Measurements from ENCODE around the gene LPP. TPM values are rescaled to one million over a fixed set of nuclear protein-coding genes. Genes with fewer than 3 reads are reported as not detected.

Gene LPP
- total and polyA plus RNA-seq, 2 of the 4 experiments (the other 2 are of a cell fraction), result 16.0 to 130 TPM

GRCh38 chr3:188589771-188590170, 435.8 kb downstream of the LPP start:
- TF ChIP-seq MAFK (IDR thresholded peaks at IDR 0.05; ENCODE audit: low read depth, low read length) (no peak), RFX5 (IDR thresholded peaks at IDR 0.05; ENCODE audit: low read depth, low read length) (no peak), CHD1 (IDR thresholded peaks at IDR 0.05; ENCODE audit: low read depth, low read length) (no peak), USF2 (IDR thresholded peaks at IDR 0.05; ENCODE audit: low read depth, low read length) (no peak), BHLHE40 (IDR thresholded peaks at IDR 0.05; ENCODE audit: low read depth, low read length) (no peak), ELK1 (IDR thresholded peaks at IDR 0.05; ENCODE audit: borderline replicate concordance, low read depth, low read length) (no peak), NFE2L2 (IDR thresholded peaks at IDR 0.05; ENCODE audit: low read depth, low read length) (no peak), SMC3 (IDR thresholded peaks at IDR 0.05; ENCODE audit: low read depth, low read length) (no peak), MXI1 (IDR thresholded peaks at IDR 0.05; ENCODE audit: borderline replicate concordance, low read depth, low read length) (no peak), RCOR1 (IDR thresholded peaks at IDR 0.05; ENCODE audit: insufficient replicate concordance, low read length) (no peak), FOS (IDR thresholded peaks at IDR 0.05; ENCODE audit: low read depth, low read length) (no peak), POLR2A (IDR thresholded peaks at IDR 0.05; ENCODE audit: low read depth, low read length) (no peak)
- ChIA-PET CTCF (no interaction called here), POLR2A (ENCODE audit: unreplicated experiment) (no interaction called here)
- no peak overlapping the region for H3K18ac ChIP-seq (ENCODE audit: low read depth, low read length)
- H4K20me1 ChIP-seq (ENCODE audit: insufficient read depth, low read length), result peaks cover 3% of the 10 kb centered on the region; the same call in 1 of the 2 replicates
- DNase-seq (no peak), ATAC-seq (ENCODE audit: low read depth) (no peak)
- no peaks in the 10 kb centered on the region; the same call in 1 of the 2 replicates for H3K36me3 ChIP-seq (ENCODE audit: control insufficient read depth, insufficient read depth, low read length)
- H2AFZ ChIP-seq (replicated peaks; ENCODE audit: low read length, poor library complexity), result no peak overlapping the region
- H3K79me1 ChIP-seq (ENCODE audit: low read depth in 1 of 2, low read length in 2 of 2), result peaks cover 18 to 36% of the 10 kb centered on the region in 2 experiments
- no peak overlapping the region for H2BK120ac ChIP-seq (ENCODE audit: low read depth, low read length)
- intact Hi-C loops (cut with micrococcal nuclease), result loop anchor here (5.0 kb wide), 3 partner anchors 363 to 847 kb away; partner anchors contain the start of gene LPP
- no peak overlapping the region for H4K5ac ChIP-seq (ENCODE audit: low read depth, low read length)
- no peak overlapping the region for H3K4ac ChIP-seq (ENCODE audit: low read depth, low read length)
- no peak overlapping the region for H2BK15ac ChIP-seq (ENCODE audit: low read depth, low read length)
- no peaks in the 10 kb centered on the region for H3K27me3 ChIP-seq (ENCODE audit: control insufficient read depth, insufficient read depth, low read length)
- no peak overlapping the region for H2AK9ac ChIP-seq (replicated peaks; ENCODE audit: low read depth, low read length, poor library complexity)
- H2BK20ac ChIP-seq (ENCODE audit: low read depth, low read length), result no peak overlapping the region
- no peak overlapping the region for H3K4me2 ChIP-seq (ENCODE audit: low read depth, low read length)
- peaks cover 5% of the 10 kb centered on the region; the same call in 1 of the 2 replicates for H3K9me1 ChIP-seq (ENCODE audit: insufficient read depth, low read length)
- no peak overlapping the region for H3K23ac ChIP-seq (ENCODE audit: low read depth, low read length)
- H3K4me3 ChIP-seq (ENCODE audit: insufficient read depth, low read depth, low read length), result no peak overlapping the region
- no peak overlapping the region for H3K56ac ChIP-seq (ENCODE audit: extremely low read depth, insufficient read depth, low read length)
- no peak overlapping the region for H3K27ac ChIP-seq (ENCODE audit: insufficient read depth, low read length)
- no peak overlapping the region for H3K14ac ChIP-seq (replicated peaks; ENCODE audit: low read depth, low read length)
- no peaks in the 10 kb centered on the region for H3K9me3 ChIP-seq (ENCODE audit: control insufficient read depth, insufficient read depth, low read length)
- in situ Hi-C loops (cut with MboI; ENCODE audit: low sequenced_read_pairs), result no loop called here
- WGBS, 2 experiments (ENCODE audit: extremely low coverage in 2 of 2, insufficient read length in 1 of 2), result no CpG with 5 or more reads among the region's 2 CpGs
- no peak overlapping the region for H4K8ac ChIP-seq (ENCODE audit: low read depth in 2 of 2, low read length in 2 of 2)
- H4K91ac ChIP-seq (ENCODE audit: insufficient read depth, low read depth, low read length), result no peak overlapping the region
- no peak overlapping the region for H3K9ac ChIP-seq (ENCODE audit: low read depth, low read length)
- H2BK5ac ChIP-seq (ENCODE audit: low read depth, low read length, poor library complexity, severe bottlenecking), result no peak overlapping the region
- BruUV-seq (replicated peaks), result no TSS peak
- dilution Hi-C loops (cut with HindIII; ENCODE audit: low sequenced_read_pairs, unreplicated experiment), result no loop called here
- no peak overlapping the region for H2AK5ac ChIP-seq (ENCODE audit: low read depth, low read length)
- H3K4me1 ChIP-seq (ENCODE audit: control insufficient read depth, insufficient read depth, low read length), result peaks cover 2% of the 10 kb centered on the region
